HFFc6 (cell line): Measurements from ENCODE around the gene EPAS1. TPM values are rescaled to one million over a fixed set of nuclear protein-coding genes. Genes with fewer than 3 reads are reported as not detected.

Experiments used
- DNase-seq: peaks from one replicate; pipeline ENCODE4 v3.0.0-alpha.2; 2018
- H3K27ac Mint-ChIP-seq: 2 replicates; pipeline ENCODE4 v1.8.0; 2020; ENCODE audit warnings: mild to moderate bottlenecking, mixed read lengths
- H3K27me3 Mint-ChIP-seq: 2 replicates; pipeline ENCODE4 v1.8.0; 2021; ENCODE audit warnings: mild to moderate bottlenecking, moderate library complexity, mixed read lengths; ENCODE audit not compliant: insufficient read depth
- H3K36me3 Mint-ChIP-seq: 2 replicates; pipeline ENCODE4 v1.8.0; 2021; ENCODE audit warnings: low read depth, mixed read lengths
- H3K4me1 Mint-ChIP-seq: 2 replicates; pipeline ENCODE4 v1.8.0; 2020; ENCODE audit warnings: low read depth, mixed read lengths
- H3K4me3 Mint-ChIP-seq: 2 replicates; pipeline ENCODE4 v1.8.0; 2020; ENCODE audit warnings: mild to moderate bottlenecking, moderate library complexity, mixed read lengths
- H3K9me3 Mint-ChIP-seq: 2 replicates; pipeline ENCODE4 v1.8.0; 2020; ENCODE audit warnings: mild to moderate bottlenecking, mixed read lengths
- CTCF ChIP-seq: fragments of 200-600 bp; sonication (generic); IDR thresholded peaks from 2 replicates; pipeline ENCODE4 v1.5.0; 2021; ENCODE audit warnings: antibody characterized with exemption, mild to moderate bottlenecking
- total RNA-seq, 6 experiments: library from RNA; stranded (reverse); fragmentation: NEBNext Ultra II Directional; extraction: Animal tissue kit (Norgen Biotek cat#: 25700); gene quantifications; 2 replicates in 1 of 6; 3 replicates in 5 of 6; pipeline ENCODE4 v1.2.3, GENCODE V29; 2021

Gene EPAS1
- total RNA-seq, 6 experiments from 2014 or later = 93.5 to 115 (median 101) TPM

GRCh38 chr2:46349115-46349547 is 51.9 kb downstream of the EPAS1 start:
- Mint-ChIP-seq H3K27ac (no peak overlapping the region), H3K4me3 (no peak overlapping the region), H3K4me1 (peaks cover 6% of the 10 kb centered on the region), H3K27me3 (no peaks in the 10 kb centered on the region), H3K9me3 (no peaks in the 10 kb centered on the region), H3K36me3 (peaks cover 8% of the 10 kb centered on the region; the same call in 1 of the 2 replicates)
- TF ChIP-seq CTCF = no peak
- no peak for DNase-seq

DNA sequence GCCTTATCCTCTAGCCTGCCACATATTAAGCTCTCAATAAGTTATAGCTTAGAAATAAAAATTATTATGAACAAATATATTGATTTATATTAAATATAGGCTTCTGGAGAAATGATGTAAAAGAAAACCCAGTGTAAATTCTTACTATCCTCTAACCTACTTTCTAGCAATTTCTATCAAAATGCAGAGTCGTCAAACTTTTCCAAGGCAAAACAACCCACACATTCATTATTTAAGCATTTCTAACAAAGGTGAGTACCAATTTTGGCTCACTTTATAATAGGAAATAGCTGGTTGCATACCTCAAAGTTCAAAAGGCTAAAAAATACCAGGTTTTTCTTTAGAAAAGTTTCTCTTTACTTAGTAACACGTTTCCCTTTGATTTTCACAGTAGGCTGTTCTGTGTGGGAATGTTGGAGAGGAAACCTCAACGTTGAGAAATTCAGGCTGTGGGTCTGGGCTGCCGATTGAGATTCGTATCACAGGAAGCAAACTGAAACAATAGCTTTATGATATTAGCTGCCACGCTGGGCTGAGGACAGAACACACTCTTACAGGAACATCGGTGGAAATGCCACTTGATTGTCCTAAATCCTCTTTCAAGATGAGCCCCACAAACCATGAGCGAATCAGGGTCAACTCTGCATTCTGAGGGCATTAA is 53.0 kb downstream of the EPAS1 start:
- Mint-ChIP-seq H3K4me1 (no peaks in the 10 kb centered on the region), H3K4me3 (no peak overlapping the region), H3K27me3 (no peaks in the 10 kb centered on the region), H3K27ac (no peak overlapping the region), H3K9me3 (no peaks in the 10 kb centered on the region), H3K36me3 (peaks cover 8% of the 10 kb centered on the region; the same call in 1 of the 2 replicates)
- no peak for DNase-seq
- TF ChIP-seq CTCF = no peak

DNA sequence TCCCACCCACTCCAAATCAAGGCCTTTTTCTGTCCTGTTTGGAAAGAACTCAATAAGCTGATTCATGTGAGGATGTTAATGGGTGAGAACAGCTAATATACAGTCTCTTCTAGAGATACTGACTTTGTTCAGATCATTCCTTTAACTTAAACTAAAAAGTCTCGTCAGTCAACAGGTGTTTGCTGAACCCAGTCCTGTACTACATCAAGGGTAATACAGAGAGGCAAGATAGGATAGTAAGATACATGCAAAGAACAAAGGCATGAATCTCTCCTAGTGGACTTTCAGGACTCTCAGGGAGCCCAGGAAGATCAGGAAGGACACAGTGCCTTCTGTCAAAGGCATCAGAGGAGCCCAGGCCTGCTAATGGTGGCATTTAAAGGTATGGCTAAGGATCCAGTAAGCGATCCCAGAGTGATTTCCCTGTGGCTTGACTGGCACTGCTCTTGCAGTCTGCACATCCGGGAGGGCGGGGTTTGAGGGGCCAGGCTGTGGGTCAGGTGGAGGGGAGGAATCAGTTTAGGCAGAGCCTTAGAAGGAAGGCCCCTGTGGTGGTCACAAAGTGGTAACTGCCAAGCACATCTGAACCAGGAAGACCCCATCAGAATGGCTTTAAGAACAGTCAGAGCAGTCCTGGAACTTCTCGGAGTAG is 54.0 kb downstream of the EPAS1 start:
- H3K36me3 Mint-ChIP-seq = peaks cover 11% of the 10 kb centered on the region

GRCh38 chr2:46351750-46352138 is 54.5 kb downstream of the EPAS1 start:
- peaks cover 16% of the 10 kb centered on the region for H3K36me3 Mint-ChIP-seq
- no peaks in the 10 kb centered on the region for H3K9me3 Mint-ChIP-seq
- H3K4me1 Mint-ChIP-seq = no peaks in the 10 kb centered on the region
- H3K27me3 Mint-ChIP-seq = no peaks in the 10 kb centered on the region
- H3K27ac Mint-ChIP-seq = no peak overlapping the region
- H3K4me3 Mint-ChIP-seq = no peak overlapping the region
- no peak for TF ChIP-seq CTCF
- no peak for DNase-seq

More for the DNA sequence above, 54.0 kb downstream of the EPAS1 start:
- no peaks in the 10 kb centered on the region for H3K27me3 Mint-ChIP-seq
- H3K27ac Mint-ChIP-seq = no peak overlapping the region
- no peak overlapping the region for H3K4me3 Mint-ChIP-seq
- H3K4me1 Mint-ChIP-seq = no peaks in the 10 kb centered on the region
- H3K9me3 Mint-ChIP-seq = no peaks in the 10 kb centered on the region
- no peak for DNase-seq
- TF ChIP-seq CTCF = no peak

- H3K36me3 Mint-ChIP-seq = peaks cover 23% of the 10 kb centered on the region
- TF ChIP-seq CTCF = no peak; the same call in 1 of the 2 replicates
- DNase-seq = no peak
Measured at GRCh38 chr2:46352621-46353020, 55.4 kb downstream of the EPAS1 start.

More at GRCh38 chr2:46352621-46353020, 55.4 kb downstream of the EPAS1 start:
- Mint-ChIP-seq H3K27ac (no peak overlapping the region), H3K9me3 (no peaks in the 10 kb centered on the region), H3K27me3 (no peaks in the 10 kb centered on the region), H3K4me3 (no peak overlapping the region), H3K4me1 (no peaks in the 10 kb centered on the region)
